SH-SY5Y (cell line): ENCODE results near the gene PET117.

Experiments
- GATA2 ChIP-seq: IDR thresholded peaks from 2 replicates; pipeline ENCODE4 v1.6.1; 2011; ENCODE audit warnings: mild to moderate bottlenecking, low read depth, low read length
- GATA3 ChIP-seq: IDR thresholded peaks from 2 replicates; pipeline ENCODE4 v1.6.1; 2011; ENCODE audit warnings: low read depth, mild to moderate bottlenecking, low read length, moderate library complexity

GRCh38 chr20:18093388-18093787, 44.3 kb upstream of the PET117 start:
- TF ChIP-seq GATA2 (no peak), GATA3 (no peak)
